GM23338 (cell line): Measurements from ENCODE around the gene NNMT. TPM values are rescaled to one million over a fixed set of nuclear protein-coding genes. Genes with fewer than 3 reads are reported as not detected.

ENCODE experiments used
- ATAC-seq: fragments of 200-7000 bp; cut with Tn5 transposase; 3 replicates; pipeline ENCODE4 v1.9.1; 2020
- DNase-seq: peaks from one replicate; pipeline ENCODE4 v3.0.0-alpha.2; 2015; ENCODE audit warnings: low spot score
- H2AFZ ChIP-seq: fragments of 200-600 bp; sonication (generic); 2 replicates; pipeline ENCODE4 v1.8.0; 2016; ENCODE audit warnings: antibody characterized with exemption, mild to moderate bottlenecking, moderate library complexity
- H3F3A ChIP-seq: fragments of 200-600 bp; sonication (generic); replicated peaks from 2 replicates; pipeline ENCODE4 v1.8.0; 2017; ENCODE audit warnings: antibody characterized with exemption, mixed run types, low read depth
- H3K27ac ChIP-seq: fragments of 200-600 bp; sonication (generic); 2 replicates; pipeline ENCODE4 v1.6.1; 2016; ENCODE audit warnings: low read depth
- H3K27me3 ChIP-seq: fragments of 200-600 bp; sonication (generic); 2 replicates; pipeline ENCODE4 v1.8.0; 2016; ENCODE audit warnings: mild to moderate bottlenecking, mixed run types, moderate library complexity; ENCODE audit not compliant: insufficient read depth
- H3K36me3 ChIP-seq: fragments of 200-600 bp; sonication (generic); 2 replicates; pipeline ENCODE4 v1.8.0; 2016; ENCODE audit warnings: mild to moderate bottlenecking; ENCODE audit not compliant: insufficient read depth
- H3K4me1 ChIP-seq: fragments of 200-600 bp; sonication (generic); 2 replicates; pipeline ENCODE4 v1.8.0; 2016; ENCODE audit warnings: mild to moderate bottlenecking, moderate library complexity; ENCODE audit not compliant: insufficient read depth
- H3K4me2 ChIP-seq: fragments of 200-600 bp; sonication (generic); 2 replicates; pipeline ENCODE4 v1.7.1; 2017; ENCODE audit warnings: mixed run types
- H3K4me3 ChIP-seq: fragments of 200-600 bp; sonication (generic); 2 replicates; pipeline ENCODE4 v1.6.1; 2016; ENCODE audit warnings: mixed run types
- H3K79me2 ChIP-seq: fragments of 200-600 bp; sonication (generic); replicated peaks from 2 replicates; pipeline ENCODE4 v1.8.0; 2017; ENCODE audit warnings: mild to moderate bottlenecking; ENCODE audit not compliant: insufficient read depth
- H3K9me2 ChIP-seq: fragments of 200-600 bp; sonication (generic); 2 replicates; pipeline ENCODE4 v1.8.0; 2017; ENCODE audit not compliant: insufficient read depth
- H4K20me1 ChIP-seq: fragments of 200-600 bp; sonication (generic); replicated peaks from 2 replicates; pipeline ENCODE4 v1.8.0; 2017; ENCODE audit warnings: mild to moderate bottlenecking; ENCODE audit not compliant: insufficient read depth
- H3K27ac Mint-ChIP-seq: 2 replicates; pipeline ENCODE4 v1.8.0; 2020; ENCODE audit warnings: inconsistent platforms, mild to moderate bottlenecking, moderate library complexity, mixed read lengths
- H3K27me3 Mint-ChIP-seq: 3 replicates; pipeline ENCODE4 v1.8.0; 2022; ENCODE audit warnings: low read depth, mild to moderate bottlenecking, moderate library complexity, mixed read lengths, inconsistent platforms; ENCODE audit not compliant: insufficient read depth, poor library complexity
- H3K36me3 Mint-ChIP-seq: 3 replicates; pipeline ENCODE4 v1.8.0; 2021; ENCODE audit warnings: low read depth, mild to moderate bottlenecking, inconsistent platforms, moderate library complexity, mixed read lengths
- H3K4me1 Mint-ChIP-seq: 3 replicates; pipeline ENCODE4 v1.8.0; 2020; ENCODE audit warnings: mild to moderate bottlenecking, inconsistent platforms, mixed read lengths
- H3K4me3 Mint-ChIP-seq: 3 replicates; pipeline ENCODE4 v1.8.0; 2021; ENCODE audit warnings: moderate library complexity, mild to moderate bottlenecking, inconsistent platforms, mixed read lengths
- H3K9me3 Mint-ChIP-seq: 3 replicates; pipeline ENCODE4 v1.8.0; 2020; ENCODE audit warnings: moderate library complexity, mild to moderate bottlenecking, inconsistent platforms, mixed read lengths
- CTCF ChIP-seq, 2 experiments: fragments of 200-600 bp in 1 of 2; sonication (generic) in 1 of 2; conservative IDR thresholded peaks; 2 replicates each; pipeline versions ENCODE4 v1.5.1 to v1.6.1; 2016 to 2017; ENCODE audit warnings: antibody characterized with exemption in 2 of 2, low read depth in 2 of 2, mild to moderate bottlenecking in 2 of 2, moderate library complexity in 1 of 2
- EZH2 ChIP-seq: fragments of 200-600 bp; sonication (generic); IDR thresholded peaks from one replicate; pipeline ENCODE4 v1.8.0; 2017; ENCODE audit warnings: antibody characterized with exemption, mild to moderate bottlenecking, low read depth; ENCODE audit not compliant: unreplicated experiment
- EZH2phosphoT487 ChIP-seq: fragments of 200-600 bp; sonication (generic); IDR thresholded peaks from one replicate; pipeline ENCODE4 v1.8.1; 2018; ENCODE audit warnings: antibody characterized with exemption; ENCODE audit not compliant: unreplicated experiment
- NANOG ChIP-seq: IDR thresholded peaks from 2 replicates; pipeline ENCODE4 v1.6.1; 2016; ENCODE audit warnings: antibody characterized with exemption, borderline replicate concordance
- POLR2AphosphoS5 ChIP-seq: IDR thresholded peaks from 2 replicates; pipeline ENCODE4 v1.6.1; 2016; ENCODE audit warnings: antibody characterized with exemption, low read depth
- REST ChIP-seq: IDR thresholded peaks from one replicate; pipeline ENCODE4 v1.6.1; 2018; ENCODE audit warnings: antibody characterized with exemption; ENCODE audit not compliant: unreplicated experiment
- STAT1 ChIP-seq: IDR thresholded peaks from one replicate; pipeline ENCODE4 v1.6.1; 2016; ENCODE audit warnings: antibody characterized with exemption; ENCODE audit not compliant: unreplicated experiment
- ZNF114 ChIP-seq: fragments of 250-450 bp; sonication (Bioruptor Pico); IDR thresholded peaks from 2 replicates; pipeline ENCODE4 v1.5.0; 2020; ENCODE audit warnings: mild to moderate bottlenecking, moderate library complexity
- ZNF331 ChIP-seq: fragments of 250-450 bp; sonication (Bioruptor Pico); IDR thresholded peaks from 2 replicates; pipeline ENCODE4 v1.5.0; 2020; ENCODE audit warnings: low read depth, mild to moderate bottlenecking, moderate library complexity
- polyA plus RNA-seq: library from polyadenylated mRNA; unstranded; fragments of >200 nt; fragmentation: Nextera tagmentation; extraction: Ambion mirVana; gene quantifications from 2 replicates; pipeline ENCODE4 v1.2.1, GENCODE V29; 2016
- total RNA-seq: library from RNA; depleted of rRNA; stranded (reverse); fragments of >200 nt; shearing (Covaris generic); gene quantifications from 2 replicates; pipeline ENCODE4 v1.2.3, GENCODE V29; 2014
- TF ChIP-seq, protein P1 (sequence below): fragments of 250-450 bp; sonication (Bioruptor Pico); IDR thresholded peaks from 2 replicates; pipeline ENCODE4 v1.5.0; 2020; ENCODE audit warnings: mild to moderate bottlenecking, moderate library complexity
- TF ChIP-seq, protein P2 (sequence below): IDR thresholded peaks from 2 replicates; pipeline ENCODE4 v1.6.1; 2016; ENCODE audit warnings: antibody characterized with exemption

The NNMT gene
- total and polyA plus RNA-seq, 2 experiments from 2014 or later: 0.40 TPM; not detected in 1

GRCh38 chr11:114296605-114297372 lies 590 bp downstream of the NNMT start:
- no peak for ATAC-seq
- H3F3A ChIP-seq: no peaks in the 10 kb centered on the region
- H3K4me1 ChIP-seq: no peaks in the 10 kb centered on the region
- no peaks in the 10 kb centered on the region for H3K4me1 Mint-ChIP-seq
- no peak overlapping the region for H3K4me2 ChIP-seq
- H3K9me2 ChIP-seq: no peaks in the 10 kb centered on the region
- no peaks in the 10 kb centered on the region for H4K20me1 ChIP-seq
- no peak overlapping the region for H2AFZ ChIP-seq
- H3K27me3 Mint-ChIP-seq: peaks cover 1% of the 10 kb centered on the region
- H3K4me3 ChIP-seq: no peak overlapping the region
- TF ChIP-seq ZNF331 (CRISPR knock-in tag): no peak
- TF ChIP-seq REST: no peak
- no peak for TF ChIP-seq ZNF114
- TF ChIP-seq, protein P1, sequence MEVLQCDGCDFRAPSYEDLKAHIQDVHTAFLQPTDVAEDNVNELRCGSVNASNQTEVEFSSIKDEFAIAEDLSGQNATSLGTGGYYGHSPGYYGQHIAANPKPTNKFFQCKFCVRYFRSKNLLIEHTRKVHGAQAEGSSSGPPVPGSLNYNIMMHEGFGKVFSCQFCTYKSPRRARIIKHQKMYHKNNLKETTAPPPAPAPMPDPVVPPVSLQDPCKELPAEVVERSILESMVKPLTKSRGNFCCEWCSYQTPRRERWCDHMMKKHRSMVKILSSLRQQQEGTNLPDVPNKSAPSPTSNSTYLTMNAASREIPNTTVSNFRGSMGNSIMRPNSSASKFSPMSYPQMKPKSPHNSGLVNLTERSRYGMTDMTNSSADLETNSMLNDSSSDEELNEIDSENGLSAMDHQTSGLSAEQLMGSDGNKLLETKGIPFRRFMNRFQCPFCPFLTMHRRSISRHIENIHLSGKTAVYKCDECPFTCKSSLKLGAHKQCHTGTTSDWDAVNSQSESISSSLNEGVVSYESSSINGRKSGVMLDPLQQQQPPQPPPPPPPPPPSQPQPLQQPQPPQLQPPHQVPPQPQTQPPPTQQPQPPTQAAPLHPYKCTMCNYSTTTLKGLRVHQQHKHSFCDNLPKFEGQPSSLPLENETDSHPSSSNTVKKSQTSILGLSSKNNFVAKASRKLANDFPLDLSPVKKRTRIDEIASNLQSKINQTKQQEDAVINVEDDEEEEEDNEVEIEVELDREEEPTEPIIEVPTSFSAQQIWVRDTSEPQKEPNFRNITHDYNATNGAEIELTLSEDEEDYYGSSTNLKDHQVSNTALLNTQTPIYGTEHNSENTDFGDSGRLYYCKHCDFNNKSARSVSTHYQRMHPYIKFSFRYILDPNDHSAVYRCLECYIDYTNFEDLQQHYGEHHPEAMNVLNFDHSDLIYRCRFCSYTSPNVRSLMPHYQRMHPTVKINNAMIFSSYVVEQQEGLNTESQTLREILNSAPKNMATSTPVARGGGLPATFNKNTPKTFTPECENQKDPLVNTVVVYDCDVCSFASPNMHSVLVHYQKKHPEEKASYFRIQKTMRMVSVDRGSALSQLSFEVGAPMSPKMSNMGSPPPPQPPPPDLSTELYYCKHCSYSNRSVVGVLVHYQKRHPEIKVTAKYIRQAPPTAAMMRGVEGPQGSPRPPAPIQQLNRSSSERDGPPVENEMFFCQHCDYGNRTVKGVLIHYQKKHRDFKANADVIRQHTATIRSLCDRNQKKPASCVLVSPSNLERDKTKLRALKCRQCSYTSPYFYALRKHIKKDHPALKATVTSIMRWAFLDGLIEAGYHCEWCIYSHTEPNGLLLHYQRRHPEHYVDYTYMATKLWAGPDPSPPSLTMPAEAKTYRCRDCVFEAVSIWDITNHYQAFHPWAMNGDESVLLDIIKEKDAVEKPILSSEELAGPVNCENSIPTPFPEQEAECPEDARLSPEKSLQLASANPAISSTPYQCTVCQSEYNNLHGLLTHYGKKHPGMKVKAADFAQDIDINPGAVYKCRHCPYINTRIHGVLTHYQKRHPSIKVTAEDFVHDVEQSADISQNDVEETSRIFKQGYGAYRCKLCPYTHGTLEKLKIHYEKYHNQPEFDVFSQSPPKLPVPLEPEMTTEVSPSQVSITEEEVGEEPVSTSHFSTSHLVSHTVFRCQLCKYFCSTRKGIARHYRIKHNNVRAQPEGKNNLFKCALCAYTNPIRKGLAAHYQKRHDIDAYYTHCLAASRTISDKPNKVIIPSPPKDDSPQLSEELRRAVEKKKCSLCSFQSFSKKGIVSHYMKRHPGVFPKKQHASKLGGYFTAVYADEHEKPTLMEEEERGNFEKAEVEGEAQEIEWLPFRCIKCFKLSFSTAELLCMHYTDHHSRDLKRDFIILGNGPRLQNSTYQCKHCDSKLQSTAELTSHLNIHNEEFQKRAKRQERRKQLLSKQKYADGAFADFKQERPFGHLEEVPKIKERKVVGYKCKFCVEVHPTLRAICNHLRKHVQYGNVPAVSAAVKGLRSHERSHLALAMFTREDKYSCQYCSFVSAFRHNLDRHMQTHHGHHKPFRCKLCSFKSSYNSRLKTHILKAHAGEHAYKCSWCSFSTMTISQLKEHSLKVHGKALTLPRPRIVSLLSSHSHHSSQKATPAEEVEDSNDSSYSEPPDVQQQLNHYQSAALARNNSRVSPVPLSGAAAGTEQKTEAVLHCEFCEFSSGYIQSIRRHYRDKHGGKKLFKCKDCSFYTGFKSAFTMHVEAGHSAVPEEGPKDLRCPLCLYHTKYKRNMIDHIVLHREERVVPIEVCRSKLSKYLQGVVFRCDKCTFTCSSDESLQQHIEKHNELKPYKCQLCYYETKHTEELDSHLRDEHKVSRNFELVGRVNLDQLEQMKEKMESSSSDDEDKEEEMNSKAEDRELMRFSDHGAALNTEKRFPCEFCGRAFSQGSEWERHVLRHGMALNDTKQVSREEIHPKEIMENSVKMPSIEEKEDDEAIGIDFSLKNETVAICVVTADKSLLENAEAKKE: no peak
- TF ChIP-seq STAT1: no peak
- no peak for TF ChIP-seq POLR2AphosphoS5
- no peak for TF ChIP-seq EZH2
- TF ChIP-seq EZH2phosphoT487: no peak
- no peak for TF ChIP-seq CTCF (conservative IDR thresholded peaks at IDR 0.05; ENCODE audit: low read depth in 2 of 2)
- TF ChIP-seq, protein P2, sequence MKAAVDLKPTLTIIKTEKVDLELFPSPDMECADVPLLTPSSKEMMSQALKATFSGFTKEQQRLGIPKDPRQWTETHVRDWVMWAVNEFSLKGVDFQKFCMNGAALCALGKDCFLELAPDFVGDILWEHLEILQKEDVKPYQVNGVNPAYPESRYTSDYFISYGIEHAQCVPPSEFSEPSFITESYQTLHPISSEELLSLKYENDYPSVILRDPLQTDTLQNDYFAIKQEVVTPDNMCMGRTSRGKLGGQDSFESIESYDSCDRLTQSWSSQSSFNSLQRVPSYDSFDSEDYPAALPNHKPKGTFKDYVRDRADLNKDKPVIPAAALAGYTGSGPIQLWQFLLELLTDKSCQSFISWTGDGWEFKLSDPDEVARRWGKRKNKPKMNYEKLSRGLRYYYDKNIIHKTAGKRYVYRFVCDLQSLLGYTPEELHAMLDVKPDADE: no peak
- TF ChIP-seq NANOG: no peak
- H3K36me3 ChIP-seq: no peaks in the 10 kb centered on the region
- H3K4me3 Mint-ChIP-seq: no peak overlapping the region
- H3K27ac ChIP-seq: no peak overlapping the region
- peaks cover 13% of the 10 kb centered on the region for H3K9me3 Mint-ChIP-seq
- no peak for DNase-seq
- H3K36me3 Mint-ChIP-seq: peaks cover 4% of the 10 kb centered on the region; the same call in 1 of the 3 replicates
- no peaks in the 10 kb centered on the region for H3K79me2 ChIP-seq
- no peak overlapping the region for H3K27ac Mint-ChIP-seq
- H3K27me3 ChIP-seq: no peaks in the 10 kb centered on the region
